Panc1 (cell line): ENCODE results near the gene ATG9A. TPM values are rescaled to one million over a fixed set of nuclear protein-coding genes. Genes with fewer than 3 reads are reported as not detected.

ENCODE experiments used
- ATAC-seq: fragments of 200-7000 bp; cut with Tn5 transposase; 2 replicates; pipeline ENCODE4 v1.9.1; 2020; ENCODE audit warnings: mild to moderate bottlenecking, moderate library complexity
- BruUV-seq: library from RNA; stranded (reverse); fragments of 400-500 nt; replicated peaks from 2 replicates; lab custom pipeline; 2021; lab: Mats Ljungman, UMichigan
- CTCF ChIA-PET: fragments of 300-600 bp; sonication (Branson Sonifier 250); formaldehyde crosslinking; loops from one replicate; lab custom pipeline; 2022; ENCODE audit warnings: antibody characterized with exemption; lab: Charles Lee
- POLR2A ChIA-PET: fragments of 300-600 bp; sonication (Branson Sonifier 250); formaldehyde crosslinking; loops from one replicate; lab custom pipeline; 2022; ENCODE audit warnings: antibody characterized with exemption; lab: Charles Lee
- DNase-seq: peaks from one replicate; pipeline ENCODE4 v3.0.0-alpha.2; 2010; ENCODE audit warnings: low read depth, low spot score
- H3K27ac ChIP-seq: 2 replicates; pipeline ENCODE4 v1.5.1; 2011; ENCODE audit warnings: mild to moderate bottlenecking, low read length, inconsistent platforms
- H3K27me3 ChIP-seq: fragments of 200-500 bp; sonication (Bioruptor generic); 2 replicates; pipeline ENCODE4 v1.6.0; 2014; ENCODE audit warnings: low read length, inconsistent platforms; ENCODE audit not compliant: control insufficient read depth, insufficient read depth
- H3K36me3 ChIP-seq: fragments of 200-500 bp; sonication (Bioruptor generic); 2 replicates; pipeline ENCODE4 v1.5.1; 2014; ENCODE audit warnings: inconsistent platforms, mild to moderate bottlenecking, low read length, moderate library complexity; ENCODE audit not compliant: control insufficient read depth, insufficient read depth
- H3K4me1 ChIP-seq: 2 replicates; pipeline ENCODE4 v1.5.1; 2011; ENCODE audit warnings: inconsistent platforms, mild to moderate bottlenecking, low read length, moderate library complexity; ENCODE audit not compliant: control insufficient read depth, insufficient read depth
- H3K4me3 ChIP-seq, 2 experiments: 2 replicates each; pipeline ENCODE4 v1.5.1; 2011 to 2012; ENCODE audit warnings: low read depth in 2 of 2, low read length in 2 of 2, mild to moderate bottlenecking in 2 of 2, inconsistent platforms in 1 of 2, moderate library complexity in 1 of 2
- H3K9me3 ChIP-seq: fragments of 200-500 bp; sonication (Bioruptor generic); 2 replicates; pipeline ENCODE4 v1.5.1; 2014; ENCODE audit warnings: low read depth, mild to moderate bottlenecking, inconsistent platforms, low read length, moderate library complexity; ENCODE audit not compliant: control insufficient read depth, insufficient read depth
- POLR2AphosphoS5 ChIP-seq: IDR thresholded peaks from 2 replicates; pipeline ENCODE4 v1.6.1; 2012; ENCODE audit warnings: mild to moderate bottlenecking, low read depth, low read length, moderate library complexity
- SIN3A ChIP-seq: IDR thresholded peaks from 2 replicates; pipeline ENCODE4 v1.6.1; 2012; ENCODE audit warnings: low read depth, mild to moderate bottlenecking, low read length, moderate library complexity, borderline replicate concordance; ENCODE audit not compliant: insufficient read depth
- TCF7L2 ChIP-seq: IDR thresholded peaks from 2 replicates; pipeline ENCODE4 v1.6.1; 2011; ENCODE audit warnings: mild to moderate bottlenecking, low read depth, low read length, inconsistent platforms
- in situ Hi-C: cut with HindIII; loops from 2 replicates; pipeline ENCODE4 v1.10.0; 2016; ENCODE audit warnings: low sequenced_read_pairs, low pct_unique_long_range_greater_than_20kb
- intact Hi-C: fragments of 100-400 bp; cut with micrococcal nuclease; formaldehyde crosslinking; loops from one replicate; pipeline ENCODE4 v1.10.0; 2022; ENCODE audit not compliant: unreplicated experiment
- total RNA-seq: library from RNA; stranded (reverse); gene quantifications from one replicate; pipeline ENCODE4 v1.2.1, GENCODE V29; 2021; ENCODE audit not compliant: unreplicated experiment
- TF ChIP-seq, protein P1 (sequence below): fragments of 450-650 bp; IDR thresholded peaks from 2 replicates; pipeline ENCODE4 v1.5.1; 2017; ENCODE audit warnings: mild to moderate bottlenecking
- TF ChIP-seq, protein P2 (sequence below), 2 experiments: IDR thresholded peaks; 2 replicates each; pipeline ENCODE4 v1.6.1; 2011 to 2012; ENCODE audit warnings: low read depth in 2 of 2, control low read depth in 1 of 2, low read length in 1 of 2, mild to moderate bottlenecking in 1 of 2, moderate library complexity in 1 of 2; ENCODE audit not compliant: insufficient read depth in 1 of 2

The ATG9A gene
- total RNA-seq, 1 experiment from 2014 or later = 75.1 TPM

DNA sequence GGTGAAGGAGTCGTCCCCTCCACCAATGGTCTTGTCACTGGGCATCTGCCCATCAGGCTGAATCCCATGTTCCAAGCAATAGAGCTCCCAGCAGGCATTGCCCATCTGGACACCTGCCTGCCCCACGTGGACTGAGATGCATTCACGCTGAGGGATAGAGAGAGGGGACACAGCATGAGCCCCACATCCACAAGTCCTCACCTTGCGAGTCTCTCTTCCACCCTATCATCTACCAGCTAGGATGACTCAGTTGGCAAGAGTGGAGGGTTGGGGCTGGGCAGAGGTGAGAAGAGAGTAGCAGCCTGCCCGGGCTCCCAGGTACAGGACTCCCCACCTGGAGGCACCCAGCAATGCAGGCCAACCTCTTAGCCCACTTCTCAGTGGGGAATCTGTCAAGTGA is 22.6 kb upstream of the ATG9A start:
- no peaks in the 10 kb centered on the region for H3K9me3 ChIP-seq
- TF ChIP-seq, protein P1, sequence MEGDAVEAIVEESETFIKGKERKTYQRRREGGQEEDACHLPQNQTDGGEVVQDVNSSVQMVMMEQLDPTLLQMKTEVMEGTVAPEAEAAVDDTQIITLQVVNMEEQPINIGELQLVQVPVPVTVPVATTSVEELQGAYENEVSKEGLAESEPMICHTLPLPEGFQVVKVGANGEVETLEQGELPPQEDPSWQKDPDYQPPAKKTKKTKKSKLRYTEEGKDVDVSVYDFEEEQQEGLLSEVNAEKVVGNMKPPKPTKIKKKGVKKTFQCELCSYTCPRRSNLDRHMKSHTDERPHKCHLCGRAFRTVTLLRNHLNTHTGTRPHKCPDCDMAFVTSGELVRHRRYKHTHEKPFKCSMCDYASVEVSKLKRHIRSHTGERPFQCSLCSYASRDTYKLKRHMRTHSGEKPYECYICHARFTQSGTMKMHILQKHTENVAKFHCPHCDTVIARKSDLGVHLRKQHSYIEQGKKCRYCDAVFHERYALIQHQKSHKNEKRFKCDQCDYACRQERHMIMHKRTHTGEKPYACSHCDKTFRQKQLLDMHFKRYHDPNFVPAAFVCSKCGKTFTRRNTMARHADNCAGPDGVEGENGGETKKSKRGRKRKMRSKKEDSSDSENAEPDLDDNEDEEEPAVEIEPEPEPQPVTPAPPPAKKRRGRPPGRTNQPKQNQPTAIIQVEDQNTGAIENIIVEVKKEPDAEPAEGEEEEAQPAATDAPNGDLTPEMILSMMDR = no peak
- TF ChIP-seq TCF7L2 (no peak), SIN3A (no peak), POLR2AphosphoS5 (no peak)
- TF ChIP-seq, protein P2, sequence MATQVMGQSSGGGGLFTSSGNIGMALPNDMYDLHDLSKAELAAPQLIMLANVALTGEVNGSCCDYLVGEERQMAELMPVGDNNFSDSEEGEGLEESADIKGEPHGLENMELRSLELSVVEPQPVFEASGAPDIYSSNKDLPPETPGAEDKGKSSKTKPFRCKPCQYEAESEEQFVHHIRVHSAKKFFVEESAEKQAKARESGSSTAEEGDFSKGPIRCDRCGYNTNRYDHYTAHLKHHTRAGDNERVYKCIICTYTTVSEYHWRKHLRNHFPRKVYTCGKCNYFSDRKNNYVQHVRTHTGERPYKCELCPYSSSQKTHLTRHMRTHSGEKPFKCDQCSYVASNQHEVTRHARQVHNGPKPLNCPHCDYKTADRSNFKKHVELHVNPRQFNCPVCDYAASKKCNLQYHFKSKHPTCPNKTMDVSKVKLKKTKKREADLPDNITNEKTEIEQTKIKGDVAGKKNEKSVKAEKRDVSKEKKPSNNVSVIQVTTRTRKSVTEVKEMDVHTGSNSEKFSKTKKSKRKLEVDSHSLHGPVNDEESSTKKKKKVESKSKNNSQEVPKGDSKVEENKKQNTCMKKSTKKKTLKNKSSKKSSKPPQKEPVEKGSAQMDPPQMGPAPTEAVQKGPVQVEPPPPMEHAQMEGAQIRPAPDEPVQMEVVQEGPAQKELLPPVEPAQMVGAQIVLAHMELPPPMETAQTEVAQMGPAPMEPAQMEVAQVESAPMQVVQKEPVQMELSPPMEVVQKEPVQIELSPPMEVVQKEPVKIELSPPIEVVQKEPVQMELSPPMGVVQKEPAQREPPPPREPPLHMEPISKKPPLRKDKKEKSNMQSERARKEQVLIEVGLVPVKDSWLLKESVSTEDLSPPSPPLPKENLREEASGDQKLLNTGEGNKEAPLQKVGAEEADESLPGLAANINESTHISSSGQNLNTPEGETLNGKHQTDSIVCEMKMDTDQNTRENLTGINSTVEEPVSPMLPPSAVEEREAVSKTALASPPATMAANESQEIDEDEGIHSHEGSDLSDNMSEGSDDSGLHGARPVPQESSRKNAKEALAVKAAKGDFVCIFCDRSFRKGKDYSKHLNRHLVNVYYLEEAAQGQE (IDR thresholded peaks at IDR 0.05; ENCODE audit: insufficient read depth in 1 of 2, low read depth in 2 of 2, low read length in 1 of 2) = no peak
- intact Hi-C loops (no loop called here), in situ Hi-C loops (no loop called here)
- ATAC-seq (no peak), DNase-seq (no peak)
- H3K4me1 ChIP-seq = peaks cover 37% of the 10 kb centered on the region
- no TSS peak for BruUV-seq
- H3K27ac ChIP-seq = no peak overlapping the region
- no peak overlapping the region for H3K4me3 ChIP-seq
- POLR2A ChIA-PET = no interaction called here
- peaks cover 8% of the 10 kb centered on the region for H3K27me3 ChIP-seq
- no peaks in the 10 kb centered on the region; the same call in 1 of the 2 replicates for H3K36me3 ChIP-seq
- CTCF ChIA-PET = interaction anchor here (0.6 to 0.7 kb wide), 2 partner anchors 136 to 272 kb away, joined by 3 to 9 read pairs; partner anchors contain the start of gene DNPEP

DNA sequence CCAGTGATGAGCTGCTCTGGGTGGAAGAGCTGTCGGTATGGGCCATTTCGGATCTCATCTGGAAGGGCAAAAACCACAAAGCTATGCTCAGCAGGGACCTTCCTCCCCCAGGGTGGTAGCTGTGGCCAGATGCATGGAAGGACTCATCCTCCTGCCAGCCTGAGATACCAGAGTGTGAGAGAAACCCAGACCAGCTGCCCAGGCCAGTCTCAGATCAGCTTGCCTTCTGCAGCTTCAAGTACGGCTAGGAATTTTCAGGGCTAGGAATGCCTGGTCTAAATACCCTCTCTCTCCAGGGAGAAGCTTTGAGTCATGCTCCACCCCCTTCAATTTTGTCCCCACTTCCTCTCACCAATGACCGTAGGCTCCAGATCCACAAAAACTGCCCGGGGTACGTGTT is 22.2 kb upstream of the ATG9A start:
- no peaks in the 10 kb centered on the region for H3K9me3 ChIP-seq
- CTCF ChIA-PET = interaction anchor here (0.6 kb wide), 1 partner anchor 136 kb away, joined by 3 read pairs; the partner anchor contains the start of gene DNPEP
- no peak overlapping the region for H3K27ac ChIP-seq
- peaks cover 8% of the 10 kb centered on the region for H3K27me3 ChIP-seq
- TF ChIP-seq SIN3A (no peak), TCF7L2 (no peak), POLR2AphosphoS5 (no peak)
- TF ChIP-seq, protein P2 (IDR thresholded peaks at IDR 0.05; ENCODE audit: insufficient read depth in 1 of 2, low read depth in 2 of 2, low read length in 1 of 2) = no peak
- TF ChIP-seq, protein P1 = no peak
- intact Hi-C loops (no loop called here), in situ Hi-C loops (no loop called here)
- POLR2A ChIA-PET = no interaction called here
- ATAC-seq (no peak), DNase-seq (no peak)
- H3K4me3 ChIP-seq = no peak overlapping the region
- peaks cover 37% of the 10 kb centered on the region for H3K4me1 ChIP-seq
- BruUV-seq = no TSS peak
- H3K36me3 ChIP-seq = no peaks in the 10 kb centered on the region; the same call in 1 of the 2 replicates
